Iris pigment epithelial cell (primary cell): ENCODE data around the gene GOLM1.
A peak's percentile ranks its signal among the peaks of the same experiment; 100 is the strongest.
"Not testable (repeated sequence)": the region's sequence is repeated elsewhere in the genome, so short reads cannot be mapped to it uniquely, and the experiment has no call there.

Experiments used
- DNase-seq: peaks from one replicate; pipeline ENCODE4 v3.0.0-alpha.2; 2011; ENCODE audit warnings: low read depth

GOLM1 gene

GRCh38 chr9:86082870-86083269, 16.5 kb downstream of the GOLM1 start:
- DNase-seq: peak; percentile 23

GRCh38 chr9:86079865-86080469, 19.4 kb downstream of the GOLM1 start:
- no peak for DNase-seq

- no peak for DNase-seq
Observed at GRCh38 chr9:86079421-86079831, 19.9 kb downstream of the GOLM1 start.

GRCh38 chr9:86078731-86079130, 20.6 kb downstream of the GOLM1 start:
- DNase-seq: no peak

- no peak for DNase-seq
Observed at GRCh38 chr9:86077276-86077675, 22.1 kb downstream of the GOLM1 start.

- DNase-seq: peak; percentile 72
Observed at GRCh38 chr9:86075132-86076109, 23.9 kb downstream of the GOLM1 start.

- DNase-seq: no peak
Observed at GRCh38 chr9:86073839-86074238, 25.5 kb downstream of the GOLM1 start.

- peak; percentile 61 for DNase-seq
Observed at GRCh38 chr9:86072394-86072877, 26.9 kb downstream of the GOLM1 start.

- peak; percentile 23 for DNase-seq
Observed at GRCh38 chr9:86069206-86069869, 30.0 kb downstream of the GOLM1 start.

- no peak for DNase-seq
Observed at GRCh38 chr9:86064220-86064619, 35.1 kb downstream of the GOLM1 start.

GRCh38 chr9:86062845-86063693, 36.3 kb downstream of the GOLM1 start:
- no peak for DNase-seq

- no peak for DNase-seq
Observed at GRCh38 chr9:86061972-86062739, 37.2 kb downstream of the GOLM1 start.

GRCh38 chr9:86057491-86057890, 41.9 kb downstream of the GOLM1 start:
- no peak for DNase-seq

GRCh38 chr9:86054695-86055094, 44.7 kb downstream of the GOLM1 start:
- no peak for DNase-seq

- DNase-seq: no peak
Observed at GRCh38 chr9:86052556-86053468, 46.5 kb downstream of the GOLM1 start.

GRCh38 chr9:86048018-86048742, 51.2 kb downstream of the GOLM1 start:
- not testable (repeated sequence) for DNase-seq

- no peak for DNase-seq
Observed at GRCh38 chr9:86047361-86047760, 52.0 kb downstream of the GOLM1 start.

GRCh38 chr9:86046930-86047341, 52.4 kb downstream of the GOLM1 start:
- DNase-seq: no peak

GRCh38 chr9:86046071-86046636, 53.2 kb downstream of the GOLM1 start:
- no peak for DNase-seq
